IMR-90 (cell line): ENCODE measurements around the gene ABL1. TPM values are rescaled to one million over a fixed set of nuclear protein-coding genes. Genes with fewer than 3 reads are reported as not detected.

ENCODE experiments used
- ATAC-seq: fragments of 200-7000 bp; cut with Tn5 transposase; 2 replicates; pipeline ENCODE4 v1.9.1; 2020; ENCODE audit warnings: low read depth, mild to moderate bottlenecking, moderate library complexity
- Bru-seq: library from RNA; stranded (reverse); fragments of 400-500 nt; gene quantifications from one replicate; lab custom pipeline; 2021; lab: Mats Ljungman, UMichigan
- BruChase-seq, 2 experiments: library from RNA; stranded (reverse); fragments of 400-500 nt; gene quantifications; one replicate each; lab custom pipeline; 2021; lab: Mats Ljungman, UMichigan
- BruUV-seq: library from RNA; stranded (reverse); fragments of 400-500 nt; replicated peaks from 2 replicates; lab custom pipeline; 2021; lab: Mats Ljungman, UMichigan
- CTCF ChIA-PET: fragments of 300-600 bp; formaldehyde crosslinking; extraction: SDS; loops from one replicate; lab custom pipeline; 2021; ENCODE audit warnings: antibody characterized with exemption; lab: Yijun Ruan, JAX
- POLR2A ChIA-PET: fragments of 300-600 bp; sonication (Branson Sonifier 250); formaldehyde crosslinking; loops from one replicate; lab custom pipeline; 2022; ENCODE audit warnings: antibody characterized with exemption; ENCODE audit not compliant: unreplicated experiment; lab: Charles Lee
- DNase-seq: peaks from one replicate; pipeline ENCODE4 v3.0.0; 2013
- H2AFZ ChIP-seq: replicated peaks from 2 replicates; pipeline ENCODE3; 2013; ENCODE audit warnings: low read length, mild to moderate bottlenecking; ENCODE audit not compliant: poor library complexity
- H2AK5ac ChIP-seq: 2 replicates; pipeline ENCODE4 v1.6.1; 2013; ENCODE audit warnings: low read depth, low read length, inconsistent platforms
- H2AK9ac ChIP-seq: replicated peaks from 2 replicates; pipeline ENCODE3; 2013; ENCODE audit warnings: mild to moderate bottlenecking, low read depth, low read length, moderate library complexity; ENCODE audit not compliant: poor library complexity
- H2BK120ac ChIP-seq: 2 replicates; pipeline ENCODE4 v1.6.1; 2013; ENCODE audit warnings: low read depth, low read length, inconsistent platforms
- H2BK15ac ChIP-seq: 3 replicates; pipeline ENCODE4 v1.6.1; 2013; ENCODE audit warnings: low read depth, low read length, inconsistent platforms
- H2BK20ac ChIP-seq: 2 replicates; pipeline ENCODE4 v1.6.1; 2013; ENCODE audit warnings: low read depth, mild to moderate bottlenecking, inconsistent platforms, low read length, moderate library complexity
- H2BK5ac ChIP-seq: 2 replicates; pipeline ENCODE4 v1.6.1; 2013; ENCODE audit warnings: mild to moderate bottlenecking, low read depth, low read length, inconsistent platforms; ENCODE audit not compliant: poor library complexity, severe bottlenecking
- H3K14ac ChIP-seq: replicated peaks from 2 replicates; pipeline ENCODE4 v1.6.1; 2013; ENCODE audit warnings: low read depth, low read length, inconsistent platforms
- H3K18ac ChIP-seq: 2 replicates; pipeline ENCODE4 v1.6.1; 2013; ENCODE audit warnings: low read depth, low read length, control low read depth
- H3K23ac ChIP-seq: 2 replicates; pipeline ENCODE4 v1.6.1; 2013; ENCODE audit warnings: low read depth, low read length, inconsistent platforms
- H3K27ac ChIP-seq: 2 replicates; pipeline ENCODE4 v1.5.1; 2013; ENCODE audit warnings: mild to moderate bottlenecking, control low read depth, low read length; ENCODE audit not compliant: insufficient read depth
- H3K27me3 ChIP-seq: 2 replicates; pipeline ENCODE4 v1.6.1; 2013; ENCODE audit warnings: low read length; ENCODE audit not compliant: control insufficient read depth, insufficient read depth
- H3K36me3 ChIP-seq: 2 replicates; pipeline ENCODE4 v1.6.1; 2013; ENCODE audit warnings: low read length, mixed read lengths; ENCODE audit not compliant: control insufficient read depth, insufficient read depth
- H3K4ac ChIP-seq: 2 replicates; pipeline ENCODE4 v1.6.1; 2013; ENCODE audit warnings: low read depth, low read length, inconsistent platforms
- H3K4me1 ChIP-seq: 2 replicates; pipeline ENCODE4 v1.6.1; 2013; ENCODE audit warnings: low read length, mixed read lengths; ENCODE audit not compliant: control insufficient read depth, insufficient read depth
- H3K4me2 ChIP-seq: 2 replicates; pipeline ENCODE4 v1.6.1; 2013; ENCODE audit warnings: low read depth, mild to moderate bottlenecking, control low read depth, low read length, moderate library complexity
- H3K4me3 ChIP-seq: 2 replicates; pipeline ENCODE4 v1.5.1; 2013; ENCODE audit warnings: low read depth, mild to moderate bottlenecking, control low read depth, low read length, moderate library complexity; ENCODE audit not compliant: insufficient read depth
- H3K56ac ChIP-seq: 2 replicates; pipeline ENCODE4 v1.6.1; 2013; ENCODE audit warnings: low read length, inconsistent platforms; ENCODE audit not compliant: insufficient read depth; ENCODE audit errors: extremely low read depth
- H3K79me1 ChIP-seq, 2 experiments: 2 replicates each; pipeline ENCODE4 v1.6.1; 2013; ENCODE audit warnings: low read length in 2 of 2, inconsistent platforms in 1 of 2, low read depth in 1 of 2
- H3K9ac ChIP-seq: 2 replicates; pipeline ENCODE4 v1.6.1; 2013; ENCODE audit warnings: low read depth, low read length, control low read depth
- H3K9me1 ChIP-seq: 2 replicates; pipeline ENCODE4 v1.6.1; 2013; ENCODE audit warnings: low read length, inconsistent platforms; ENCODE audit not compliant: insufficient read depth
- H3K9me3 ChIP-seq: 2 replicates; pipeline ENCODE4 v1.6.1; 2013; ENCODE audit warnings: low read length; ENCODE audit not compliant: control insufficient read depth, insufficient read depth
- H4K20me1 ChIP-seq: 2 replicates; pipeline ENCODE4 v1.6.1; 2013; ENCODE audit warnings: low read length, inconsistent platforms; ENCODE audit not compliant: insufficient read depth
- H4K5ac ChIP-seq: 2 replicates; pipeline ENCODE4 v1.6.1; 2013; ENCODE audit warnings: mild to moderate bottlenecking, low read depth, low read length, control low read depth
- H4K8ac ChIP-seq, 2 experiments: 2 replicates each; pipeline ENCODE4 v1.6.1; 2013; ENCODE audit warnings: low read depth in 2 of 2, low read length in 2 of 2, control low read depth in 1 of 2, inconsistent platforms in 1 of 2
- H4K91ac ChIP-seq: 2 replicates; pipeline ENCODE4 v1.6.1; 2013; ENCODE audit warnings: low read depth, low read length, inconsistent platforms; ENCODE audit not compliant: insufficient read depth
- BHLHE40 ChIP-seq: fragments of 150-350 bp; IDR thresholded peaks from 2 replicates; pipeline ENCODE4 v1.6.1; 2016; ENCODE audit warnings: mild to moderate bottlenecking, low read depth, low read length
- CEBPB ChIP-seq: IDR thresholded peaks from 2 replicates; pipeline ENCODE4 v1.6.1; 2012; ENCODE audit warnings: low read depth, low read length, improper control_type of control experiment
- ELK1 ChIP-seq: fragments of 150-350 bp; IDR thresholded peaks from 2 replicates; pipeline ENCODE4 v1.6.1; 2016; ENCODE audit warnings: low read depth, mild to moderate bottlenecking, low read length, moderate library complexity, borderline replicate concordance
- MXI1 ChIP-seq: IDR thresholded peaks from 2 replicates; pipeline ENCODE4 v1.6.1; 2012; ENCODE audit warnings: low read depth, mild to moderate bottlenecking, low read length, moderate library complexity, borderline replicate concordance
- NFE2L2 ChIP-seq: fragments of 150-350 bp; IDR thresholded peaks from 2 replicates; pipeline ENCODE4 v1.6.1; 2016; ENCODE audit warnings: low read depth, mild to moderate bottlenecking, low read length
- POLR2A ChIP-seq: IDR thresholded peaks from 2 replicates; pipeline ENCODE4 v1.6.1; 2012; ENCODE audit warnings: mild to moderate bottlenecking, low read depth, low read length
- RAD21 ChIP-seq: IDR thresholded peaks from 2 replicates; pipeline ENCODE4 v1.6.1; 2012; ENCODE audit warnings: low read length, improper control_type of control experiment
- SMC3 ChIP-seq: fragments of 150-350 bp; IDR thresholded peaks from 2 replicates; pipeline ENCODE4 v1.6.1; 2016; ENCODE audit warnings: low read depth, mild to moderate bottlenecking, antibody characterized with exemption, low read length, moderate library complexity
- USF2 ChIP-seq: fragments of 150-350 bp; IDR thresholded peaks from 2 replicates; pipeline ENCODE4 v1.6.1; 2017; ENCODE audit warnings: mild to moderate bottlenecking, antibody characterized with exemption, low read length, low read depth
- WGBS, 2 experiments: methylation state at CpG; one replicate each; pipeline versions ENCODE4 v1.1.5 to v1.1.7; 2013; ENCODE audit warnings: missing lambda C conversion rate in 2 of 2; ENCODE audit not compliant: insufficient read length in 1 of 2; ENCODE audit errors: extremely low coverage in 2 of 2; 5-methylcytosine and 5-hydroxymethylcytosine counted together
- dilution Hi-C: fragments of 300-500 bp; cut with HindIII; formaldehyde crosslinking; loops from one replicate; pipeline ENCODE4 v1.14.3; 2018; ENCODE audit warnings: low sequenced_read_pairs; ENCODE audit not compliant: unreplicated experiment
- in situ Hi-C: fragments of 300-500 bp; cut with MboI; formaldehyde crosslinking; loops from 3 replicates; pipeline ENCODE4 v1.14.3; 2019; ENCODE audit warnings: low sequenced_read_pairs, inconsistent platforms, mixed read lengths
- intact Hi-C: fragments of 100-400 bp; cut with micrococcal nuclease; formaldehyde crosslinking; loops from 2 replicates; pipeline ENCODE4 v1.10.0; 2022
- long read RNA-seq: library from polyadenylated mRNA; unstranded; transcript quantifications from one replicate; pipeline ENCODE4 v2.0.0, GENCODE V29; 2021; ENCODE audit not compliant: unreplicated experiment
- polyA plus RNA-seq, 3 experiments: library from polyadenylated mRNA; depleted of rRNA; stranded (reverse); fragments of >200 nt; gene quantifications; 2 replicates each; pipeline ENCODE4 v1.2.3, GENCODE V29; 2012; ENCODE audit warnings: low replicate concordance in 1 of 3
- total RNA-seq: library from RNA; depleted of rRNA; stranded (reverse); fragments of >200 nt; gene quantifications from 2 replicates; pipeline ENCODE4 v1.2.3, GENCODE V29; 2012; rRNA removed

ABL1 gene
- 31.9 and 33.7 TPM in 2 replicates for total RNA-seq
- polyA plus RNA-seq (2012; rRNA removed): 49.1 and 50.7 TPM in 2 replicates
- polyA plus RNA-seq (2012; cell fraction: cytosol; rRNA removed): 35.4 and 41.3 TPM in 2 replicates
- 61.9 and 74.7 TPM in 2 replicates for polyA plus RNA-seq (2012; cell fraction: nucleus; rRNA removed; ENCODE audit: low replicate concordance)
- Bru-seq, nascent RNA: percentile 92 among the genes with signal in this experiment
- percentile 97 among the genes with signal in this experiment for BruChase-seq, experiment 1, labeled RNA remaining after a 6-hour chase
- BruChase-seq, experiment 2, labeled RNA remaining after a 2-hour chase: percentile 92 among the genes with signal in this experiment
- long read RNA-seq, full-length matches to known transcripts: 2 of 75 reads
- long read RNA-seq, partial matches to known transcripts: 12 of 75 reads
- long read RNA-seq, other reads (novel, unspliced or antisense): 61 of 75 reads

GRCh38 chr9:130834371-130835336 lies at the start of gene ABL1:
Gene ABL1, plus strand, starts transcription at chr9:130835254. Its CDS starts 193 bp downstream, at chr9:130835447.
- H4K91ac ChIP-seq: peak within 1 kb of the TSS; percentile 87
- peak within 1 kb of the TSS; percentile 59; the same call in 2 of the 3 replicates for H2BK15ac ChIP-seq
- peak within 1 kb of the TSS; percentile 99 for H2AK9ac ChIP-seq
- peak within 1 kb of the TSS; percentile 97 for H3K4ac ChIP-seq
- H4K8ac ChIP-seq: peak within 1 kb of the TSS; percentile 74 to 93
- H3K9ac ChIP-seq: peak within 1 kb of the TSS; percentile 100
- H3K36me3 ChIP-seq: 0 out of 2 replicates have a peak, but pooled peaks cover 3% of the 10 kb centered on the region
- peaks cover 19 to 60% of the 10 kb centered on the region in 2 experiments; a peak in 3 of 4 replicates for H3K79me1 ChIP-seq
- H3K9me1 ChIP-seq: peaks cover 16% of the 10 kb centered on the region
- ChIA-PET POLR2A (no interaction called here), CTCF (interaction anchor here (1.3 kb wide), 1 partner anchor 10 kb away, joined by 5 read pairs; no protein-coding TSS in a partner anchor)
- H2BK20ac ChIP-seq: peak within 1 kb of the TSS; percentile 70
- peak within 1 kb of the TSS; percentile 64 for H3K18ac ChIP-seq
- DNase-seq (peak; percentile 85), ATAC-seq (peak; percentile 76)
- H3K23ac ChIP-seq: peak within 1 kb of the TSS; percentile 100
- H3K27ac ChIP-seq: peak within 1 kb of the TSS; percentile 98
- H4K5ac ChIP-seq: peak within 1 kb of the TSS; percentile 69
- in situ Hi-C loops (loop anchor here (10.0 kb wide), 1 partner anchor 60 kb away; no protein-coding TSS in a partner anchor), dilution Hi-C loops (no loop called here), intact Hi-C loops (loop anchor here (2.0 kb wide), 1 partner anchor 54 kb away; no protein-coding TSS in a partner anchor)
- H3K9me3 ChIP-seq: no peaks in the 10 kb centered on the region
- TF ChIP-seq RAD21: 0 out of 2 replicates have a peak, but pooled peaks have one; percentile 6
- TF ChIP-seq SMC3: 0 out of 2 replicates have a peak, but pooled peaks have one; percentile 5
- TF ChIP-seq CEBPB: no peak
- peak; percentile 55; the same call in 1 of the 2 replicates for TF ChIP-seq MXI1
- TF ChIP-seq ELK1: no peak
- TF ChIP-seq POLR2A: peak; percentile 80
- TF ChIP-seq BHLHE40: peak; percentile 100
- TF ChIP-seq USF2: peak; percentile 34; the same call in 1 of the 2 replicates
- TF ChIP-seq NFE2L2: no peak
- H2BK120ac ChIP-seq: peak within 1 kb of the TSS; percentile 92
- H3K56ac ChIP-seq: peak within 1 kb of the TSS; percentile 98
- no TSS peak for BruUV-seq
- H3K14ac ChIP-seq: peak within 1 kb of the TSS; percentile 100
- peaks cover 30% of the 10 kb centered on the region for H4K20me1 ChIP-seq
- no peaks in the 10 kb centered on the region for H3K27me3 ChIP-seq
- H3K4me2 ChIP-seq: peak within 1 kb of the TSS; percentile 77
- peak within 1 kb of the TSS; percentile 93 for H2AFZ ChIP-seq
- peak within 1 kb of the TSS; percentile 95 for H2AK5ac ChIP-seq
- 0% methylated on average over 22 of the region's 78 CpGs; no CpG with 5 or more reads in 1 of the 2 experiments for WGBS, 2 experiments
- peak within 1 kb of the TSS; percentile 75 for H3K4me3 ChIP-seq
- H3K4me1 ChIP-seq: peaks cover 19% of the 10 kb centered on the region
- H2BK5ac ChIP-seq: peak within 1 kb of the TSS; percentile 95
